ENCODE data around the gene PADI1. TPM values are rescaled to one million over a fixed set of nuclear protein-coding genes. Genes with fewer than 3 reads are reported as not detected.

Gene PADI1
- total RNA-seq, 1 donor from 2014 or later, result not detected

- Mint-ChIP-seq H3K27ac (no peak overlapping the region), H3K27me3 (peaks cover 18% of the 10 kb centered on the region), H3K36me3 (ENCODE audit: insufficient read depth) (no peaks in the 10 kb centered on the region), H3K4me1 (ENCODE audit: low read depth) (no peaks in the 10 kb centered on the region), H3K4me3 (ENCODE audit: low read depth) (no peak overlapping the region), H3K9me3 (ENCODE audit: low read depth) (peaks cover 7% of the 10 kb centered on the region)
- no peak for TF ChIP-seq CTCF (IDR thresholded peaks at IDR 0.05; ENCODE audit: unreplicated experiment)
- DNase-seq (ENCODE audit: low spot score, unreplicated experiment), result no peak
Measured at GRCh38 chr1:17176306-17177061, 28.4 kb upstream of the PADI1 start.

- H3K27ac Mint-ChIP-seq, result no peak overlapping the region
- TF ChIP-seq CTCF (IDR thresholded peaks at IDR 0.05; ENCODE audit: unreplicated experiment), result no peak
- H3K4me1 Mint-ChIP-seq (ENCODE audit: low read depth), result no peaks in the 10 kb centered on the region
- no peaks in the 10 kb centered on the region for H3K36me3 Mint-ChIP-seq (ENCODE audit: insufficient read depth)
- H3K9me3 Mint-ChIP-seq (ENCODE audit: low read depth), result peaks cover 7% of the 10 kb centered on the region
- H3K4me3 Mint-ChIP-seq (ENCODE audit: low read depth), result no peak overlapping the region
- H3K27me3 Mint-ChIP-seq, result peaks cover 18% of the 10 kb centered on the region
- DNase-seq (ENCODE audit: low spot score, unreplicated experiment), result no peak
Measured at GRCh38 chr1:17177651-17178050, 27.3 kb upstream of the PADI1 start.

GRCh38 chr1:17181781-17182464 is 23.0 kb upstream of the PADI1 start:
- Mint-ChIP-seq H3K4me3 (ENCODE audit: low read depth) (no peak overlapping the region), H3K4me1 (ENCODE audit: low read depth) (no peaks in the 10 kb centered on the region), H3K27ac (no peak overlapping the region), H3K9me3 (ENCODE audit: low read depth) (peaks cover 4% of the 10 kb centered on the region), H3K36me3 (ENCODE audit: insufficient read depth) (no peaks in the 10 kb centered on the region), H3K27me3 (peaks cover 11% of the 10 kb centered on the region)
- DNase-seq (ENCODE audit: low spot score, unreplicated experiment), result no peak
- TF ChIP-seq CTCF (IDR thresholded peaks at IDR 0.05; ENCODE audit: unreplicated experiment), result no peak

GRCh38 chr1:17183388-17184160 is 21.4 kb upstream of the PADI1 start:
- peaks cover 7% of the 10 kb centered on the region for H3K9me3 Mint-ChIP-seq (ENCODE audit: low read depth)
- no peaks in the 10 kb centered on the region for H3K36me3 Mint-ChIP-seq (ENCODE audit: insufficient read depth)
- TF ChIP-seq CTCF (IDR thresholded peaks at IDR 0.05; ENCODE audit: unreplicated experiment), result no peak
- H3K4me3 Mint-ChIP-seq (ENCODE audit: low read depth), result no peak overlapping the region
- DNase-seq (ENCODE audit: low spot score, unreplicated experiment), result no peak
- H3K27me3 Mint-ChIP-seq, result peaks cover 11% of the 10 kb centered on the region
- no peak overlapping the region for H3K27ac Mint-ChIP-seq
- H3K4me1 Mint-ChIP-seq (ENCODE audit: low read depth), result no peaks in the 10 kb centered on the region

GRCh38 chr1:17184161-17184665 is 20.7 kb upstream of the PADI1 start:
- Mint-ChIP-seq H3K9me3 (ENCODE audit: low read depth) (peaks cover 7% of the 10 kb centered on the region), H3K4me1 (ENCODE audit: low read depth) (no peaks in the 10 kb centered on the region), H3K27ac (no peak overlapping the region), H3K27me3 (peaks cover 9% of the 10 kb centered on the region), H3K4me3 (ENCODE audit: low read depth) (no peak overlapping the region), H3K36me3 (ENCODE audit: insufficient read depth) (no peaks in the 10 kb centered on the region)
- DNase-seq (ENCODE audit: low spot score, unreplicated experiment), result no peak
- TF ChIP-seq CTCF (IDR thresholded peaks at IDR 0.05; ENCODE audit: unreplicated experiment), result no peak

Measured in progenitor cell of endocrine pancreas (in vitro differentiated cells).